ENCODE measurements around the gene PHLDB3. TPM values are rescaled to one million over a fixed set of nuclear protein-coding genes. Genes with fewer than 3 reads are reported as not detected.

PHLDB3 gene
- total RNA-seq, 2 experiments from 2014 or later = 6.0 to 20.6 TPM

- Histone ChIP-seq H3K36me3 (ENCODE audit: insufficient read depth, low read length) (no peaks in the 10 kb centered on the region), H3K4me2 (ENCODE audit: low read length) (no peak overlapping the region), H3K9me2 (ENCODE audit: insufficient read depth, low read length) (no peaks in the 10 kb centered on the region), H3K27ac (ENCODE audit: low read depth, low read length, poor library complexity, severe bottlenecking) (no peak overlapping the region), H3K9me3 (ENCODE audit: low read length) (no peaks in the 10 kb centered on the region), H3K4me3 (ENCODE audit: low read depth, low read length, poor library complexity, severe bottlenecking) (no peak overlapping the region), H4K20me1 (ENCODE audit: insufficient read depth, low read length) (no peaks in the 10 kb centered on the region), H3K4me1 (ENCODE audit: insufficient read depth, low read length, poor library complexity, severe bottlenecking) (no peaks in the 10 kb centered on the region), H2AFZ (ENCODE audit: low read length) (no peak overlapping the region), H3K79me2 (ENCODE audit: insufficient read depth, low read depth, low read length) (no peaks in the 10 kb centered on the region)
- CTCF ChIA-PET (ENCODE audit: unreplicated experiment) = no interaction called here
- DNase-seq (ENCODE audit: low spot score) = no peak
- TF ChIP-seq CTCF (conservative IDR thresholded peaks at IDR 0.05; ENCODE audit: low read length) (0 out of 2 replicates have a peak, but pooled peaks have one; percentile 31), EZH2phosphoT487 (IDR thresholded peaks at IDR 0.05; ENCODE audit: borderline replicate concordance, low read depth, low read length) (no peak)
- POLR2A ChIA-PET = no interaction called here
- no TSS peak for BruUV-seq (replicated peaks)
- intact Hi-C loops (cut with micrococcal nuclease; ENCODE audit: unreplicated experiment) = loop anchor here (5.0 kb wide), 1 partner anchor 87 kb away; no protein-coding TSS in a partner anchor
These were observed 74.3 kb downstream of the PHLDB3 start for GRCh38 chr19:43430142-43430710.

DNA sequence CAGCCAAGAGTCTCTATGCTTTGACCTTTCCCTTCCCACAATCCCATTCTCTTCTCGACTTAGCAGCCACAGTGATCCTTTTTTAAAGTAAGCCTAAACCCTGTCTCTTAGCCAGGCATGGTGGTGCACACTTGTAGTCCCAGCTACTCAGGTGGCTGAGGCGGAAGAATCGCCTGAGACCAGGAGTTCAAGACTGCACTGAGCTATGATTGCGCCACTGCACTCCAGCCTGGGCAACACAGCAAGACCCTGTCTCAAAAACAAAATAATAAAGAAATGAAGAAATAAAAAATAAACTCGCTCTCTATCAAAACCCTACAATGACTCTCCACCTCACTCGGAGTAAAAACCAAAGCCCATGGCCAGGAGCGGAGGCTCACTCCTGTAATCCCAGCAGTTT is 75.2 kb downstream of the PHLDB3 start:
- Histone ChIP-seq H3K9me3 (ENCODE audit: low read length) (no peaks in the 10 kb centered on the region), H3K27ac (ENCODE audit: low read depth, low read length, poor library complexity, severe bottlenecking) (no peak overlapping the region), H3K4me1 (ENCODE audit: insufficient read depth, low read length, poor library complexity, severe bottlenecking) (no peaks in the 10 kb centered on the region), H3K4me2 (ENCODE audit: low read length) (no peak overlapping the region), H2AFZ (ENCODE audit: low read length) (no peak overlapping the region), H4K20me1 (ENCODE audit: insufficient read depth, low read length) (no peaks in the 10 kb centered on the region), H3K9me2 (ENCODE audit: insufficient read depth, low read length) (no peaks in the 10 kb centered on the region), H3K36me3 (ENCODE audit: insufficient read depth, low read length) (no peaks in the 10 kb centered on the region), H3K4me3 (ENCODE audit: low read depth, low read length, poor library complexity, severe bottlenecking) (no peak overlapping the region), H3K79me2 (ENCODE audit: insufficient read depth, low read depth, low read length) (no peaks in the 10 kb centered on the region)
- POLR2A ChIA-PET = no interaction called here
- no peak for DNase-seq (ENCODE audit: low spot score)
- CTCF ChIA-PET (ENCODE audit: unreplicated experiment) = no interaction called here
- intact Hi-C loops (cut with micrococcal nuclease; ENCODE audit: unreplicated experiment) = no loop called here
- TF ChIP-seq EZH2phosphoT487 (IDR thresholded peaks at IDR 0.05; ENCODE audit: borderline replicate concordance, low read depth, low read length) (no peak), CTCF (conservative IDR thresholded peaks at IDR 0.05; ENCODE audit: low read length) (no peak)
- BruUV-seq (replicated peaks) = no TSS peak

- H3K4me1 ChIP-seq (ENCODE audit: insufficient read depth, low read length, poor library complexity, severe bottlenecking) = no peaks in the 10 kb centered on the region
- no peaks in the 10 kb centered on the region for H3K9me3 ChIP-seq (ENCODE audit: low read length)
- BruUV-seq (replicated peaks) = no TSS peak
- no peak overlapping the region for H3K4me3 ChIP-seq (ENCODE audit: low read depth, low read length, poor library complexity, severe bottlenecking)
- no peaks in the 10 kb centered on the region for H3K79me2 ChIP-seq (ENCODE audit: insufficient read depth, low read depth, low read length)
- no peak overlapping the region for H3K27ac ChIP-seq (ENCODE audit: low read depth, low read length, poor library complexity, severe bottlenecking)
- no peak overlapping the region for H3K4me2 ChIP-seq (ENCODE audit: low read length)
- CTCF ChIA-PET (ENCODE audit: unreplicated experiment) = no interaction called here
- H2AFZ ChIP-seq (ENCODE audit: low read length) = 0 out of 2 replicates have a peak overlapping the region, but pooled peaks have one; percentile 24
- intact Hi-C loops (cut with micrococcal nuclease; ENCODE audit: unreplicated experiment) = no loop called here
- peak; percentile 68 for TF ChIP-seq CTCF (conservative IDR thresholded peaks at IDR 0.05; ENCODE audit: low read length)
- no peak for TF ChIP-seq EZH2phosphoT487 (IDR thresholded peaks at IDR 0.05; ENCODE audit: borderline replicate concordance, low read depth, low read length)
- peak; percentile 7 for DNase-seq (ENCODE audit: low spot score)
- H3K9me2 ChIP-seq (ENCODE audit: insufficient read depth, low read length) = no peaks in the 10 kb centered on the region
- POLR2A ChIA-PET = no interaction called here
- no peaks in the 10 kb centered on the region for H4K20me1 ChIP-seq (ENCODE audit: insufficient read depth, low read length)
- no peaks in the 10 kb centered on the region for H3K36me3 ChIP-seq (ENCODE audit: insufficient read depth, low read length)
These were observed 78.8 kb downstream of the PHLDB3 start for GRCh38 chr19:43425567-43426392.

Measured in OCI-LY7 (cell line).